HG03066 (cell line): ENCODE results near the gene MYO10.
"Not testable (repeated sequence)": the region's sequence is repeated elsewhere in the genome, so short reads cannot be mapped to it uniquely, and the experiment has no call there.

Experiments
- ATAC-seq: cut with Tn5 transposase; IDR thresholded peaks from one replicate; pipeline ENCODE4 v1.9.1; 2021; ENCODE audit warnings: low read depth; ENCODE audit not compliant: unreplicated experiment

Gene MYO10

DNA sequence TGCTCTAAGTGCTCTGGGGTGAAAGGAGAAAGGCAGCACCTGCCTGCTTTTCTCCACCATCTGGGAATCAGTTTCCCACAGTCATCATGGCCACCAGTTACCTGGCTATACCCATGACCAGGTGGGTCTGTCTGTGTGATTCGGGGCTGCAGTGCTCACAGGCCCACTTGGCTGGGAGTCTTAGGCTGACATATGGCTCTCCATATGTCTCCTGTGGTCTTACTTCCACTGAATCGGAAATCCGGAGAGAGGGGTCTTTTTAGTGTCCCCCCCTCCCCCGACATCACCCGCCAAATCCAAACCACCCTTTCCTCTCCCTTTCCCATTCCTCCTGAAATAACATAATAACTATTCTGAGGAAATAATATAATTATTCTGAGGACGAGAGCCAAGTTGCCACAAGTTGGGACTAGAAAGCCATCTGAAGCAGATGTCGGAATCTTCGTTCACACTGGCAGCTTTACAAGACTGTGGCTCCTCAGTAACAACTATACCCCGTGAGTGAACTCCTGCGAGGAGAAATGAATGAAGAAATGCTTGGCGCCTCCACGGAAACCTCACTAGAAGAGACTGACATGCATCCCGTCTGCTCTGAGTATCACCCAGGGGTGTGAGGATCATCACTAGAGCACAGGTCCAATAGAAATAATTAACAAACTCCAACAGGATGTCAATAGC, 143.4 kb downstream of the MYO10 start:
- no peak for ATAC-seq

DNA sequence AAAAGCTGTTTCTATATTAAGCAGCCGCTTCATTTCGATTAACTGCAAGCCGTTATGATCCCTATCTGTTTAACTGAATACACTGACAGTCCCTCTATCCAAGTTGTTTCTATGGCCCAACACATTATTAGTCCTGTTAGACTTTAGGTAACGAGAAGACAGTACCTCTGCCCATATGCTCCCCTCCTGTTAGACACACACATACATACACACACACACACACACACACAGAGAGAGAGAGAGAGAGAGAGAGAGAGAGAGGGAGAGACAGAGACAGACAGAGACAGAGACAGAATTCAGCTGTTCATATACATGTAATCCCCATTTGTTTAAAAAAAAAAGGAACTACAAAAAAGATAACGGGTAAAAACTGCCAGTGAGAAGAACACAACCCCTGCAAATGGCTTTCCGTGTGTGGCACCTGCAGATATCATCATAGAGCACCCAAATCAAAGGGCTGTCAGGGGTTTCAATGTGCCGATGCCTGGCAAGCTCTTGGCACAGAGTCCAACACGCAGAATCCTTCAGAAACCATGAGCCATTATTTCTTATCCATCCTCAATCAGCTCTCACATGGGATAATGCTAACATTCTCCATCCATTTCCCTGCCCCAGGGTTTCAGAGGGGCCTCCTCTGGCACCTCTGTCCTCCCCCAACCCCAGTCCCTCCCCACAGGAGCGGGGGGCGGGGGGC, 144.0 kb downstream of the MYO10 start:
- no peak for ATAC-seq

DNA sequence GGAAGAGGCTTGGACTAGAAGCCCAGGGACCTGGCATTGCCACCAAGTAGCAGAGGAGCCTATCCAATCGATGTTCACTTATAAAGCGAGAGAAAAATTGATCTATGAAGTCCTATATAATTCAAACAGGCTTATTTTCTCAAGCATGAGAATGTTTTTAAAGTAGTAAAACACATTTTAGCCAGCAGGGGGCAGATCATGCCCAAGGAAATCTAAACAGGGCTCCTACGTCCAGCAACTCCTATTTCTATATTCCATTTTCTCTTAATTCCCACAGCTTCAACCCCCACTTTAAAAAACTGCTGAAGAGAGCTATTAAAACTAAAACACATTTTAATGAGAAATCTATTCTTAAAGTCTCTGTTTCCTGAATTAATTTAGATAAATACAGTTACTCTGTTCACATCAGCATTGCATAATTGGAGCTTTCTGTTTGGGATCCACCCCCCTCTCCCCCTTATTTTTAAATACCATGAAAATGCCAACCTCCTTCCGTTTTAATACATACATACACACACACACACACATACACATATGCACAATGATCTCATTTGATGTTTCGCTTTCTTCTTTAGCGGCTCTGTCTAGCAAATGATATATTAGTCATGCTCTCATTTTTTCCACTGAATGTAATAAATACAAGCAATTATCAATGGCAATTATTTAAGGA, 144.9 kb downstream of the MYO10 start:
- no peak for ATAC-seq

DNA sequence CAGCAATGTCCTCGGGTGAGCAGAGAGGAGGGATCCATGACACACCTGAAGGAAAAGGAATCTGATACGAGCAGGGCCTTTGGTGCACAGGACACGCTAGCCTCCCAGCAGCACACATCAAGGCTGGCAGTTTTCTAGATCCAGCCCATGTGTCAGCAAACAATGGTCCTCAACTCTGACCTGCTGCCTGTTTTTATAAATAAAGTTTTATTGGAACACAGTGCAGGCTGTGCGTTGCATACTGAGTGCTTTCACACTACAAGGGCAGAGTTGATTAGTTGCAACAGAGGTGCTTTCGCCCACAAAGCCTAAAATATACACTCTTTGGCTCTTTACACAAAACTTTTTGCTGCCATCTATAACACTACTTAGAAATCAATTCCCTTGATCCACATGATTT, 147.1 kb downstream of the MYO10 start:
- ATAC-seq: no peak

DNA sequence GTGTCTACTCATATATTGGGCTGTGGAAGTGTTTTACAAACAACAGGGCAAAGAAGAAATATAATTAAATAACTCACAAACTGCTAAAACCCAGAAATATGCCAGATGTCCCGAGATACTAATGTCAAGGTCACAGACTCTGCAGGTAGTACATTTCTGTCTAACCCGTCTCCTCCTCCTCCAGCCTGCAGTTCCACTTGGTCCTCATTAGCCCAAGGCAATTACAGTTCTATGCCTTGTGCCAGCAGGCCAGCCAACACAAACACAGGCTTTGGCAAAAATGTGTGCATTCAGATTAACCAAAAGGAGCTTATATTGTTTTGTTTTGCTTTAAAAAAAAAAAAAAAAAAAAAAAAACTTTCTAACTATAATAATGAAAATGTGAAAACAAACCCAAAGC, 148.8 kb downstream of the MYO10 start:
- ATAC-seq: no peak

DNA sequence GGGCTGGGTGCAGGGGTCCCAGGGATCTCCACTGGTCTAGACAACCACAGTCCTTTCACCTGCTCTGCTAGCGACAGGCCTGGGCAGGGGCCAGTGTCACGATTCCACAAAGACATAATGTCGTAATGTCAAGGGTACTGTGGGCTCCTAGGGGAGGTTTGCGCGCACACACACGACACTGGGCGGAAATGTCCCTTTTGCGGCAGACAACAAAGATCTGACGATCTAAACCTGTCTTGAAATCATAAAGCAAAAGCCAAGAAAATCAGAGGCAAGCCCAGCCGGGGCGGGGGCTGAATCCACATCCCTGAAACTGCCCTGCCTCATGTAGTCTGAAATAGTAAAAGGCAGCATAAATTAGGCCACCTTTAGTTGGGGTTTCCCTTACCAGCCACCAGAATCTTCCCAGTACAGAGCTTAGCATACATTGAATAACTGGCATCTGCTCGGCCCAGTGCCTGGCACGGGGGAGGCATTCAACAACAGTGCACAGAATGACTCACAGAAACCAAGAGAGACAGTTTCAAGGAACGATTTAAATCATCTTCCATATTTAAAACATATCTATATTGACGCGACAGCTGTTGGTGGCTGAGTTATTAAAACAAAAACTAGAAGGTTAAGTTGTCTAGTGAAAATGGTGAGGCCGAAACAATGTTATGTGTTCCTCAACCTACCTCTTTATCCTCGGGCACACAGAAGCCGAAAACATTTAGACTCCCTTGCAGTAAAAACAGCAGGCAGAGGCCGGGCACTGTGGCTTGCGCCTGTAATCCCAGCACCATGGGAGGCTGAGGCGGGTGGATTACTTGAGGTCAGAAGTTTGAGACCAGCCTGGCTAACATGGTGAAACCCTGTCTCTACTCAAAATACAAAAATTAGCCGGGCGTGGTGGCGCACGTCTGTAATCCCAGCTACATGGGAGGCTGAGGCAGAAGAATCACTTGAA, 151.0 kb downstream of the MYO10 start:
- ATAC-seq: peak; percentile 81

DNA sequence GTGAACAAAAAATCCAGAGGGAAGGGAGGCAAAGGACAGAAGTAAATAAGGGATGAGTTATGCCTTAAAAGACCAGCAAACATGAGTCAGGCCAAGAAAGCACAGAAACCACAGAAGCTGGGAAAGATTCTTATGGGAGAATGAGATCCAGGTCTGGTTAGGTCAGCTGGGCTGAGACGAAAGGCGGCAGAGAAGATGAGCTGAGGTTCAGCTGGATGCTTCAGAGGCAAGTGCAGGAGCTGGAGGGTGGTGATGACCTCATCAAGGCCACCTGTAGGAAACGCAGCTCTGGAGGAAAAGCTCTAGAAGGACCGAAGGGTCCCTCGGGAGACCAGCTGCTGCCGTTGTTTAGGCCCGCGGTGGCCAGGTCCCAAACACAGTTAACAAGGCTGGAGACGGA, 152.0 kb downstream of the MYO10 start:
- no peak for ATAC-seq

DNA sequence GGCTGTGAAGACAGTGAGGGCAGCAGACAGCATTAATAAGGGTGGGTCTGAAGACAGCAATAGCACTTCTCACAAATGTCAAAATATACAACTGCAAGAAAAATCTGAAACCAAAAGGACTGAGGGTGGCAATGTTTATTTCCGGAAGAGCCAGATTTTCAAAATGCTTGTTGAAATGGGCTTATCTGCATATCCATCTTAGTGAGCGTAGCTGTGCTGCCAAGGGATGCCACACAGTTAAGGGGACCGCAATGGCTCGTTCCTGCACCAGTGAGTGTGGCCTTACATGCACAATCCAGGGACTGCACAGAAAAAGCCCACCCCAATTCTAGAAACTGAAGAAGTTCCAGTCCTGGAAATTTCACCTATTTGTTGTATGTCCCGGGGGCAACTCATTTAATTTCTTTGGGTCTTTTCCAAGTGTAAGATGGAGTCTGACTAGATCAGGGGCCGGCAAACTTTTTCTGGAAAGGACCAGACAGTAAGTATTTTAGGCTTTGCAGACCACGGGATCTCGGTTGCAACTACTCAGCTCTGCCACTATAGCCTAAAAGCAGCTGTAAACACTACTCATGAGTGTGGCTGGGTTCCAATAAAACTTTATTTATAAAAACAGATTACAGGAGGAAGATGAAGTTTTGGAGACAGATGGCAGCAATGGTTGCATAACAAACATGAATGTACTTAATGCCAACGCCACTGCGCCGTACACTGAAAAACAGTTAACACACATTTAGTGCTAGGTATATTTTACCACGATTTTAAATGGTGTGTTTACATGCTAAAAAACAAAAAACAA, 154.1 kb downstream of the MYO10 start:
- ATAC-seq: no peak

DNA sequence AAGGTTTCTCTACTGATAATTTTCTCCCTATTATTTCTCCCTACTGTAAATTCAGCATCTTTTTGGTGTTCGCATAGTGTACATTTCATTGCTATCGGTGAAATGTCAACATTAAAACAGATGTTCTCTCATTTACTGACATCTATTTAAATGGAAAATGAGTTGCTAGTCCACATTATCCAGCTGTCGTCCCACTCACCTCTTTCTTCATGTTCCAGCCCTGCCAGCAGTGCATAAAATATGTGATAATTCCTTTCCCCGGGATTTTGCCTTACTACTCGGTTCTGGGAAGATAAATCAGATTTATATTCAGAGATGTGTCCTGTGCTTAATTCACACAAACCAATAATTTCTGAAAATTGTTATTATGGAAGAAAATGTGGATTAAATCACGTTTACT, 155.8 kb downstream of the MYO10 start:
- no peak for ATAC-seq

DNA sequence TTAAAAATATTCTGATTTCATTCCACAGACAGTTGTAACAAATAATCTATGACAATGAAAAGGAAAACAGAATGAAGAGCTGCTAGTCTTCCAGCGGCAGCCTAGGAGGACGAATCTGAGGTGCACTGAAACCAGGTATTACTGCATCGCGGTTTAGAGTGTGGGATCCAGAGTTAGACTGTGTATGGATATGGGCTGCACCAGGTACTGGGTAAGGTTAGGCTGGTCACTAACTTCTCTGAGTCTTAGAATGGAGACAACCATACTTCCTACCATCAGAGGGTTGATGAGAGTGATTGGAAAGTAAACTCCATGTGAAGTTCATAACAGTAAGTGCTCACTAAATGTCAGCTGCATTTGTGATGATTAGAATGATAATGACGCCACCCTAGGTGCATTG, 158.7 kb downstream of the MYO10 start:
- ATAC-seq: no peak

DNA sequence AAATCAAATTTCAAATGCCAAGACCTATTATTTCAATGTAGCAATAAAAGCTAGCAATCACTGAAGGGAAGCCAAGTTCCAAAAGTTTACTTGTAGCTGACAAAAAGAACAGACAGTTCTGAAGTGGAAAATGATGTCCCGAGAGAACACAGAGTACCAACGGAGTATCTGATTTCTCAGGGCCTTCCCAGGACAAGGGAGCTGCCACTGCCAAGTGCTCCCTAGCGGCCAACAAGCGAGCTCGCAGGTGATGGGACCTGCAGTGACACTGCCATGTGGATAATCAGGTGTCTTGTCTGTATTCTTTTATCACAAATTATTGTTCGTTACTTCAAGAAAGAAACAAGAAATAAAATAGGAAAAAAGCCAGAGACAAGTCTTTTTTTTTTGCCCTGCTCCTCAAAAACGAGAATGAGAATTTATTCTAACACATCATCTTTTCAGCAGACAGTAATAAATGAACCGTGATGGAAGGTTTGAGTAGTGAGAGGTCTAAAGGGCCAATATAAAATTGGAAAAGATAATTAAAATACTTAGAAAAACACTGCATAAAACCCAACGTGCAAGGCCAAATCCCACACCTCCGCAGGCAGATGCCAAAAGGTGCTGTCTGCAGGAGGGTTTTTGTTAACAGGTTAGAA, 159.4 kb downstream of the MYO10 start:
- no peak for ATAC-seq

DNA sequence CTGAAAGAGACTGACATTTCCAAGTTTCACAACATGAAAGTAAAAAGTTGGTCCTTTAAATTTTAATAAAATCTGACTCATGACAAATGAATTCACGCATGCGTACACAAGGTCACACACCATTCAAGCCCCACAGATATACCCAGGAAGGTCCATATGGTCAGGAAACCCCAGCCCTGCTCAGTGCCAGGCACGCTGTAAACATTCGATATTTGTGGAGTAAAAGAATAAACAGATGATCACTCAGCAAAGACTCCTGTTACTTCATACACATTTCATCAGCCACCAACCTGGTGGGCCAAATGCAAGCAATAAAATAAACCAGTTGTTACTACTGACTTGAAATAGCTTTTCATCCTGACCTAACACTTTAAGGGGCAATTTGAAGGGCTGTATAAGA, 161.3 kb downstream of the MYO10 start:
- ATAC-seq: no peak

DNA sequence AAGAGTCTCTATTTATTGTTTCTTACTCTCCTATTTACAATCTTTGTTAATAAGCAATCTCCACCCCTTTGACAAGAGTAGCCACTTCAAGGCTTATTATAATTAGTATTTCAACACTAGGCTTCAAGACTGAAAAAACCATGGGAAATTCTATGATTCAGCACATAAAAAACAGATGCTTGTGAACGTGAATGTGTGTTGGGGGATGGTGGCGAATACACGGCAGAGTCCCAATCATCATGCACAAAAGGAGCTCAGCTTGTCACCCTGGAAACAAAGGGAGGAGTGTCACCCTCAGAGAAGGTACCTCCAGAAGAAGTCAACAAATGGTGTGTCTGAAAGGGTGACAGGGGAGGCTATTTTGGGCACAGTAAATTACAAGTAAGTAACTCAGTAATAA, 162.1 kb downstream of the MYO10 start:
- ATAC-seq: no peak

DNA sequence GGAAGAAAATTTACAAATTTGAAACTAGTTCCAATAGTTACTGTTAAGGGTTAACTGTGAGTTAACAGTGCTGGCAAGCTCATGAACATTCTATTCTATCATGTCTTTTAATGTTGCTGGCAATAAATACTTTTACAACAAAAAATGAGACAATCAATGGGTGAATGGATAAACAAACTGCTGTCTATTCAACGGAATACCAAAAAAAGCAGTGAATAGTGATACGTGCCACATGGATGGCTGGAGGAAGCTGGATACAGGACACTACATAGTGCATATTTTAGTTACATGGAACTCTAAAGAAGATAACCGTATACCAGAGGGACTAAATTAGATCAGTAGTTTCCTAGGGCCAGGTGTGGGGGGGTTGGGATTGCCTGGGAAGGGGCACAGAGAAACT, 163.5 kb downstream of the MYO10 start:
- no peak for ATAC-seq

DNA sequence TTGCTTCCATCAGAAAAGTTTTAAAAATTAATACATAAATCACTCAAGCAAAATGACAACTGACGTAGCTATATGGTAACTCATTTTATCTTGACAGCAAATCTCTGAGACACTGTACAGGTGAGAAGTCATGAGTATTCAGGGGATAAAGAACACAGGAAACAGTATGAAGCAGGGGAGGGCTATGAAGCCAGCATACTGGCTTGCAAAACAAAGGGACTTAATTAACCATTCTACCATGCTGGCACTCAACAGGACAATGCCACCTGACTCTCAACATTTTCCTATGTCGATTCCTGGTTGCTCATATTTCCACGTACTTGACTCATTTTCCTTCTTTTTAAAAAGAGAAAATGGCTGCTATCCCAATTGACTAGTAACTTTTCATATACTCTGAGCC, 167.9 kb downstream of the MYO10 start:
- no peak for ATAC-seq

DNA sequence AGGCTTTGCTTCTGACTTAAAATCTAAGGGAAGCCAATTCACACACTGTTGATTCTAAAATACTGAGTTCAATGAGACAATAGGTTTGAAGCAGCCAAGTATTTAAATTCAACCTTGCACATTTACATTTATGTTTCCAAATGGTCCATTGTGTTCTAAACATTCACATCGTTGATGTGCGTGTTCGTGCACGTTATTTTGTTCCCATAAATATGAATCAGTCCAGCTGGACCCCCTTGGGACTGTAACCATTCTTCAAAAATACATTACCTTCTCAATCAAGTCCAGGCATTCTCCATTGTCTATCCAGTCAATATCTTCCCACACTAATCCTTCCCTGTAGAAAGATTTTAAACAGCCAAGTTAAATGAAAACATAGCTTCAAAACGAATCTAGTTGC, 172.9 kb downstream of the MYO10 start:
- no peak for ATAC-seq

DNA sequence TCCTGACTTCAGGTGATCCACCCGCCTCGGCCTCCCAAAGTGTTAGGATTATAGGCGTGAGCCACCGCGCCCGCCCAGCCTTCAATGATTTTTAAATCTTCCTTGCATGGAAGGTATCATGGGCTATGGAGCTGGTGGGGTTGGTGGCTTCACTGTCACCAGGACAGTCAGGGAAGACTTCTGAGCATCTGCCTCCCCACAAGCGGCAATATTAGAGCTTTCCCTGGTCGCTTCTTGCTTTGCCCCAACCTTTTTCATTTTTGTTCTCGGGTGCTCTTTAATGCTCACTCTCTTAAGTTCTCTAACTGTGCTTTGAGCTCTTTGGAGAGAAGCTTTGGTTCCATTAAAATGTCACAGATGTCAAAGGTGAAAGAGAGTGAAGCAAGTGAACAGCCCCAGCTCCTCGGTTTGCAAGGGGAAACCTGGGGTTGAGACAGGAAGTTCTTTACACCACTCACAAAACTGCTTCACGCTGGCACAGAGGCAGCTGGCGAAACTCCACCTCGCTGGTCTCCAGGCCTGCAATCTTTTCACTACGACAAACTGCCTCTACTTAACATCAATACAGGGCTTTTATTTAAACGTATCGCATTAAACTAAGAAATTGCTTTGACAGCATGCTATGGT, 176.8 kb downstream of the MYO10 start:
- peak; percentile 86 for ATAC-seq

DNA sequence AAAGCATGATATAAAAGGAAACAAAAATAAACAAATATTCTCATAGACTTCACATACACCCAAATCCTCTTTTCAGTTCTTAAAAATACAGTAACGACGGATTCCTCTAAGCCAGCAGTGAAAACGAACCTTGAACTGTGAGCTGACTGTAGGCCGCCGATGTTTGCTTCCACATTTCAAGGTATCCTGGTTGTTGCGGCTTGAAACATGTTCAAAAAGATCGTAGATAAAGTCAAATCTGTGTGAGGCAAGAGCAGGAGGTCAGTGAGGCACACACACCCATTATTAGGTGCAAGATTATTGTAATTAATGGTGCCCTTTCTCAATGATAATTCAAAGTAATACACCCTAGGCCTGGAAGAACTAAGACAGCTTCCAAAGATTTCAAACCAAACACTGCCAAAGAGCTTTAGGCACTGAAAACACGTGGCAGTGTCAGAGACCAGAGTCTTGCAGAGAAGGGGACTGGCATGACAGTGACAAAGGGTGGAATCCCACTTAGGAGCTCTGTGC, 178.0 kb downstream of the MYO10 start:
- no peak for ATAC-seq

DNA sequence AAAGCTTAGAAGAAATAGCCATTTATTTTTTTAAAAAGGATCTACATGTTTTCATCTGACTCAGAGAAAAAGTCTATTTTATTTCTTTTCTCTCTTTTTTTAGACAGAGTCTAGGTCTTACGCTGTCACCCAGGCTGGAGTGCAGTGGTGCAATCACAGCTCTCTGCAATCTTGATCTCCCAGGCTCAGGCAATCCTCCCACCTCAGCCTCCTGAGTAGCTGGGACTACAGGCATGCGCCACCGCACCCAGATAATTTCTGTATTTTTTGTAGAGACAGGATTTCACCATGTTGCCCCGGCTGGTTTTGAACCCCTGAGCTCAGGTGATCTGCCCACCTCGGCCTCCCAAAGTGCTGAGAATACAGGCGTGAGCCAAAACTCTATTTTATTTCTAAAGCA, 178.5 kb downstream of the MYO10 start:
- not testable (repeated sequence) for ATAC-seq
